ENCODE results near the gene LITAFD.
"Not testable (repeated sequence)": the region's sequence is repeated elsewhere in the genome, so short reads cannot be mapped to it uniquely, and the experiment has no call there.

Gene LITAFD

DNA sequence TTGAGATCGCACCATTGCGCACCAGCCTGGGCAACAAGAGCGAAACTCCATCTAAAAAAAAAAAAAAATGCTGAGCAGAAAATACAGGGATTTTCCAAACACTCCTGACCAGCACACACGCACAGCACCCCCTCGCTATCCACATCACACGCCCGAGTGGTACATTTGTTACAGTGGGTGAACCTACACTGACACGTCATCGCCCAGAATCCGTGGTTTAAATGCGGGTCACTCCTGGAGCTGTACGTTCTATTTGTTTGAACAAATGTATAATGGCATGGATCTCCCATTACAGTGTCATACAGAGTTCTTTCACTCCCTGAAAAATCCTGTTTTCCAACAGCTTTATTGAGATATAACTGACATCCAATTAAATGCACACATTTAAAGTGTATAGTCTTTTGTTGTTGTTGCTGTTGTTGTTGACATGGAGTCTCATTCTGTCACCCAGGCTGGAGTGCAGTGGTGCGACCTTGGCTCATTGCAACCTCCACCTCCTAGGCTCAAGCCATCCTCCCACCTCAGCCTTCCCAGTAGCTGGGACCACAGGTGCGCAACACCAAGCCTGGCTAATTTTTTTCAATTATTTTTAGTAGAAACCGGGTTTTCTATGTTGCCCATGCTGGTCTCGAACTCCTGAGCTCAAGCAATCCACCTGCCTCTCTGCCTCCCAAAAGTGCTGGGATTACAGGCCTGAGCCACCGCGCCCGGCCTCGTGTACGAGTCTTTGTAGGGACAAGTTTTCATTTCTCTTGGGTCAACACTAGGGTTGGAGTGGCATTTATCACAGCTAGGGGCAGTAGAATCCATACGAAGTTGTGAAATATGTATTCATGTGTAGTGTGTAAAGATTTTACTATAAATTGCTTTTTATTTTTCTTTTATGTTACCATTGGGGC is 8.9 kb upstream of the LITAFD start:
- DNase-seq (ENCODE audit: low read depth in 2 of 2): no peak

DNA sequence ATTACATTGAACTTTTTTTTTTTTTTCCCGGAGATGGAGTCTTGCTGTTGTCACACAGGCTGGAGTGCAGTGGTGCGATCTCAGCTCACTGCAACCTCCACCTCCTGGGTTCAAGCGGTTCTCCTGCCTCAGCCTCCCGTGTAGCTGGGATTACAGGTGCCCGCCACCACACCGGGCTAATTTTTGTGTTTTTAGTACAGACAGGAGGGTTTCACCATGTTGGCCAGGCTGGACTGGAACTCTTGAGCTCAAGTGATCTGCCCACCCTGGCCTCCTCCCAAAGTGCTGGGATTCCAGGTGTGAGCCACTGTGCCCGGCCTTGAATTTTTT is 8.3 kb upstream of the LITAFD start:
- DNase-seq (ENCODE audit: low read depth in 2 of 2): not testable (repeated sequence)

DNA sequence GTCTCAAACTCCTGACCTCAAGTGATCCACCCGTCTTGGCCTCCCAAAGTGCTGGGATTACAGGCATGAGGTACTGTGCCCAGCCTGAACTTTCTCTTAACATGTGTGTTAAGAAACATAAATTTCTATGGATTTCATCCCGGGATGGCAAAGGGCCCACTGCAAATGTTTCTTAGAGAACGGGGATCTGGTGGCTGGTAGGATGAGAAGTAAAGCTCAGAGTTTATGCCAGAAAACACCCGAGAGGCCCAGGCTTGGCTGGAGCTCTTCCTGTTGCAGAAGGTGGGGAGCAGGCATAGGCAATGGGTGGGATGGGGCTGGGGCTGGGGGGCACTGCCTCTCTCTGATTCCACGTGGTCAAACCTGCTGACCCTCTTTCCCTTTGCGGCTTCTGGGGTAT is 7.8 kb upstream of the LITAFD start:
- DNase-seq (ENCODE audit: low read depth in 2 of 2): no peak

DNA sequence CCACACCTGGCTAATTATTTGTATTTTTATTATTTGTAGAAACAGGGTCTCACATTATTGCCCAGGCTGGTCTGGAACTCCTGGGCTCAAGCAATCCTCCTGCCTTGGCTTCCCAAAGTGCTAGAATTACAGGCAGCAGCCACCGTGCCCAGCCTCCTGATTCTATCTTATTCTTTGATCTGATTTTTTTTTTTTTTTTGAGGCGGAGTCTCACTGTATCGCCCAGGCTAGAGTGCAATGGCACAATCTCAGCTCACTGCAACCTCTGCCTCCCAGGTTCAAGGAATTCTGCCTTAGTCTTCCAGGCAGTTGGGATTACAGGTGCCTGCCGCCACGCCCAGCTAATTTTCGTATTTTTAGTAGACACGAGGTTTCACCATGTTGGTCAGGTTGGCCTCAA is 6.8 kb upstream of the LITAFD start:
- not testable (repeated sequence) for DNase-seq (ENCODE audit: low read depth in 2 of 2)

DNA sequence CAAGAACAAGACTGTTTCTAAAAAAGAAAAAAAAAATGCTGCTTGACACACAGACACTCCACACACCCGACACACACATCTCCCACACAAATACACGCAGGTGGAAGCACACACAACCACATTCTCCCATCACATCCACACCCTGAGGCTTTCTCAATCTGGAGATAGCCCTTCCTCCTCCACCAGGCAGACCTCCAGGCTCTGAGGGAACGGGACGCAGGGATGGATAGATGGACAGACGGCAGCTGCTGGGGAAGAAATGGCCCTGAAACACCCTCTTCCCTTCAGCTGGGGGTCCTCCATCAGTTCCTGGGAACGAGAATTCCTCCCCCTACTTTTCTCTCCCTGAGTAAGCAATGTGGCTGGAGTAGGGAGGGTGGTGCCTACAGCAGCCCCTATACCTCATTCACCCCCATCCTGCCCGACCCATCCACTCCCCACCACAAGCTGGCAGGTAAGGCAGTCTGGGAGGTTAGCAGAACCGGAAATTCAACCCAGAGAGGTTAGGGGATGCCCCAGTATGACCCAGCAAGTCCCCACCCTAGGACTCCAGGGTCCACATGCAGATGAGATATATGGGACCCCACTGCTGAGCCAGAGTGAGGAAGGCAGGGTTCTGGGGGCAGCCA is 4.1 kb upstream of the LITAFD start:
- no peak for DNase-seq (ENCODE audit: low read depth in 2 of 2)

DNA sequence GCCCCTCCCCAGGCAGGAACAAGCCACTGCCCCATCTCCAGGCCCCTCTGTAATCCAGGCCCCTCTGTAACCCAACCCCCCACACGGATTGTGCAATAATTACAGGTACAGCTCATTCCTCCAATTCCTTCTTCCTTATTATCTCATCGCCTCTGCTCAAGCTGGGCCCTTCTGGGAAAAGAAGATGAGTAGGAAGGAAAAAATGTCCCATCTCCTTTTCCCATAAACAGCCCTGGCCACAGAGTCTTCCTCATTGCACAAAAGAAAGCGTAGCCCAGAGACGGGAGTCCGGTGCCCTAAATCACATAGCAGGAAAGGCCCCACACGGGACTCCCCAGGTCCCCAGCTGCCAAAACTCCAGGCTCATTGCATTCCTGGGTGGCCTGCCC is 3.6 kb upstream of the LITAFD start:
- no peak for DNase-seq (ENCODE audit: low read depth in 2 of 2)

DNA sequence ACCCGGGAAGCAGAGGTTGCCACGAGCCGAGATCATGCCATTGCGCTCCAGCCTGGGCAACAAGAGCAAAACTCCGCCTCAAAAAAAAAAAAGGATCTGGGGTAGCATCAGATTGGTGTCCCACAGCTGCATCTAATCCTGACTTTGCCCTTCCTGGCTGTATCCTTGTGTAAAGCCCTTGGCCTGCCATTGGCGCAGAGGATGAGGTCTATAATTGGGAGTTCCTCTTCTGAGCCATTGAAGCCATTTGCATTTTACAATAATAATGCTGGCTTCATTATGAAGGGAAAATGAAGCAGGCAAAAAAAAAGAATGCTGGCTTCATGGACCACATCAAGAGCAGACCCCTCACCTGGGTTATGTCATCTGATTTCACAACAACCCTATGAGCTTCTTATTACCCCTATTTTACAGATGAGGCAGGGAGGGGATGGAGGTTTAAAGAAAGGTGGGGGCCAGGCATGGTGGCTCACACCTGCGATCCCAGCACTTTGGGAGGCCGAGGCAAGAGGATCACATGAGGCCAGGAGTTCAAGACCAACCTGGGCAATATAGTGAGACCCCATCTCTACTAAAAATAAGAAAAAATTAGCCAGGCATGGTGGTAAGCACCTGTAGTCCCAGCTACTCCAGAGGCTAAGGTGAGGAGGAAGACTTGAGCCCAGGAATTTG is 1.2 kb upstream of the LITAFD start:
- no peak for DNase-seq (ENCODE audit: low read depth in 2 of 2)

DNA sequence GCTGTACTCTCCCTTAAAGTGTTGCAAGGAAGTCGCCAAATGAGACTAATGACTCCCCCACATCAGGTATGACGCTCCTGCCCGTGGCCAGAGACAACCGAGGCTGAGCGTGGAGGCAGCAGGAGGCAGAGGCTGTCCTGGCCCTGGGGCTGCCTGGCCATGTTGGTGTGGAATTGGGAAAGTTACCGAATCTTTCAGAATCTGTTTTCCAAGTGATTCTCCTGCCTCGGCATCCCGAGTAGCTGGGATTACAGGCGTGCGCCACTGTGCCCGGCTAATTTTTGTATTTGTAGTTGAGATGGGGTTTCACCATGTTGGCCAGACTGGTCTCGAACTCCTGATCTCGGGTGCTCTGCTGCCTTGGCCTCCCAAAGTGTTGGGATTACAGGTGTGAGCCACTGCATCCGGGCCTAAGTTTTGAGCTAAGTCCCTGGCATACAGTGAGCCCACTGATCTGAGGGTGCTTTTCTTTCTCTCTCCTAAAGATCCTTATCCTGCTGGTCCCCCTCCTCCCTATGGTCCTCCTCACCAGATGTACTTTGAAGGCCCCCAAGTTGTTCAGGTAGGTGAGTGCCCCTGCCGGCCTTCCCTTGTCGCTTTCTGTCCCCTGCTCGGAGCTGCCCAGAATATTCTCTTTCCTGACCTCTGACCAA is 700 bp downstream of the LITAFD start:
- DNase-seq (ENCODE audit: low read depth in 2 of 2): no peak

DNA sequence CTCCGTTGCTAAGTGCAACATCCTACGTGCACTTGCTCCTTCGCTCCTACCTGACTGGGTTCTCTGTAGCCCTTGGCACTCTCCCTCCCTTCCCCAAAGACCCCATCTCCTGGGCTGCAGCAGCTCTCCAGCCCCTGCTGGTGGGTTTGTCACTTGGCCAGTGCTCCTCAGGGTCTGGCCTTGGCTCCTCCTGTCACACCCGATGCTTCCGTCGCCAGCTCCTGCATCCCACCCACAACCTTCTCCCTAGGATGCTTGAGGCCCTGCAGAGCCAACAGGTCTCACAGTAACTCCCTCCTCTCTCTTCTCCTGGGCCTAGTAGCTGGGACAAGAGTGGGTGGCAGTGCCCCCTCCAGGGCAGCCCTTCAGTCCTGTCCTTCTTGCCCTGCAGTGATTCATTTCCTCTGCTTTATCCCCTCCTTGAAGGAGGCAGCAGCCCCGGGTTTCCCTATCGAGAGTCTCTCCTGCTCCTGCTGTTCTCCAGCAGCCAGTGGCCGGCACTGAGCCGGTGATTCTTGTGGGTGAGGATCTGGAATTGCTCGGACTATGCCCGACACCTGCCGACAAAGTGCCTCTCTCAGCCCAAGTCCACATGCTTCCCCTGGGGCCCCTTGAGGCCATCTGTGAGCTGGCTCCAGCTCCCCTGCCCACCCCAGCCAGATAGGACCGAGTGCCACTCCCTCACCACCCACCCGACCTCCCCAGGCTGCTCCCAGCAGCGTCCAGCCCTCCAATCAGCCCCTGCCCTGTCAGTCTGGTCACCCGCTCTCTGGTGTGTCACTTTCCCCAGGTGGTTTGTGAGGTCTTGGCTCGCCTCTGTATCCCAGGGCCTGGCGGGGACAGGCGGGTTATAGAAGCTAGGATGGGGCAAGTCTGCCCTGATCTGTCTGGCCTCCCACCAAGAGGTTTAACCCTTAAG is 3.8 kb downstream of the LITAFD start:
- DNase-seq (ENCODE audit: low read depth in 2 of 2): no peak

DNA sequence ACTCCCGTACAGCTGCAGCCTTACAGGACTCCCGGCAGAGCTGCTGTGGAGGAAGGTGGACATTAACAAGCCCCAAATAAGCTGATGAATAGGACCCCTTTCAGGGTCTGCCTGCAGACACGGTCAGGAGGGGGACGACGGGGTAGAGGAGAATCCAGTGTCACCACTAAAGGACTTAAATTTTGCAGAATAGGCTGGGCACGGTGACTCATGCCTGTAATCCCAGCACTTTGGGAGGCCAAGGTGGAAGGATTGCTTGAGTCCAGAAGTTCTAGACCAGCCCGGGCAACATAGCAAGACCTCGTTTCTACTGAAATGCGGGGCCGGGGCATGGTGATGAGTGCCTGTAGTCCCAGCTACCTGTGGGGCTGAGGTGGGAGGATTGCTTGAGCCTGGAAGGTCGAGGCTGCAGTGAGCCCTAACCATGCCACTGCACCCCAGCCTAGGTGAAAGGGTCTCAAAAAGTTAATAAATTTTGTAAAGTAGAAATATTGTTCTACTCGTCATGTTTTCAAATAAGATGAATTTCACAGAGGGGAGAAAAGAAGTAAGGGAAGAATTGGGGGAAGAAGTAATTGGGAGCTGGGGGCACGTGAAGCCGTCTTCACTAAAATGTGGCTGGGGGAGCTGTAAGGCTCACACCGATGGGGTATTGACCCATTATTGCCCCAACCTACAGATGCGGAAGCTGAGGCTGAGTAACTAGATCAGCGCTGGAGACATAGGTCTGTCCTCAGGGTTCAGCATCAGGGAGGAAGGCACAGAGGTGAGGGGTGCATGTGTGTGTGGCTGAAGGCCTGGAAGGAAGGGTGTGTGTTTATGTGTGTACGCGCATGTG is 4.7 kb downstream of the LITAFD start:
- DNase-seq (ENCODE audit: low read depth in 2 of 2): no peak

DNA sequence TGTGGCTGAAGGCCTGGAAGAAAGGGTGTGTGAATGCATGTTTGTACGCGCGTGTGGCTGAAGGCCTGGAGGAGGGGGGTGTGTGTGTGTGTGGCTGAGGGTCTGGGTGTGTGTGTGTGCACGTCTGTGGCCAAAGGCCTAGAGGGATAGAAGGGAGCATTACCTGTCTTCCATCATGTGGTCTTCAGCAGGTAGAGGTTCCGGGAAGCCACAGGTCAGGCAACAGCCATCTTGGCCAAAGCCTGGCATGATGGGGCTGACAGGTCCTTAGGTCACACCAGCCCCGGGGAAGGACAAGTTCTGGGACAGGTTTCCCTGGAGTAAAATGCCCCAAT is 5.2 kb downstream of the LITAFD start:
- DNase-seq (ENCODE audit: low read depth in 2 of 2): no peak

DNA sequence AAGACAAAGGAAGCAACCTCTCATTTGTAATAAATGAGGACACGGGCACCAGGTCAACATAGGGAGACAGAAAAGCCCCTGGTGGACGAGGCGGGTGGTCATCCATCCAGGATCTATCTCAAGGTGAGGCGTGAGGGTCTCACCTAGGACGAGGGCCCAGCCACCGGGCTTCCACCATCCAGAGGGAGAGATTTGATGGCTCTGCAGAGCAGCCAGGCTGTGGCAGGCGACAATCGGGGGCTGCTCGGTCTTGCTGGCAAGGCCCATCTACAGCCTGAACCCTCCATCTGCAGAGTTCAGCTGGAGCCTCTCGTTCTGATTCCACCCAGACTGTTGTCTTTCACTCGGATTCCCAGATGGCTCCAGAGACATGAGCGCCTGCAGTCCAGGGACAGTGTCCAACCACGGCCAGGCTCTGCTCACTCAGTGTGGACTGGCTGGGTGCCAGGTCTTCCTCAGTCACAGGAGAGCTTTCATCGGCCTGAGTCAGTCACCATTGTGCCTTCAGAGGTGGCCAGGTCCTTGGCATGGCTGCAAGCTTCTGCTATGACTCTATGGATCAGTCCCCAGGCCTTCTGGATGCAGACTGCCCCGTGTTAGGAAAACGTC is 5.9 kb downstream of the LITAFD start:
- no peak for DNase-seq (ENCODE audit: low read depth in 2 of 2)

DNA sequence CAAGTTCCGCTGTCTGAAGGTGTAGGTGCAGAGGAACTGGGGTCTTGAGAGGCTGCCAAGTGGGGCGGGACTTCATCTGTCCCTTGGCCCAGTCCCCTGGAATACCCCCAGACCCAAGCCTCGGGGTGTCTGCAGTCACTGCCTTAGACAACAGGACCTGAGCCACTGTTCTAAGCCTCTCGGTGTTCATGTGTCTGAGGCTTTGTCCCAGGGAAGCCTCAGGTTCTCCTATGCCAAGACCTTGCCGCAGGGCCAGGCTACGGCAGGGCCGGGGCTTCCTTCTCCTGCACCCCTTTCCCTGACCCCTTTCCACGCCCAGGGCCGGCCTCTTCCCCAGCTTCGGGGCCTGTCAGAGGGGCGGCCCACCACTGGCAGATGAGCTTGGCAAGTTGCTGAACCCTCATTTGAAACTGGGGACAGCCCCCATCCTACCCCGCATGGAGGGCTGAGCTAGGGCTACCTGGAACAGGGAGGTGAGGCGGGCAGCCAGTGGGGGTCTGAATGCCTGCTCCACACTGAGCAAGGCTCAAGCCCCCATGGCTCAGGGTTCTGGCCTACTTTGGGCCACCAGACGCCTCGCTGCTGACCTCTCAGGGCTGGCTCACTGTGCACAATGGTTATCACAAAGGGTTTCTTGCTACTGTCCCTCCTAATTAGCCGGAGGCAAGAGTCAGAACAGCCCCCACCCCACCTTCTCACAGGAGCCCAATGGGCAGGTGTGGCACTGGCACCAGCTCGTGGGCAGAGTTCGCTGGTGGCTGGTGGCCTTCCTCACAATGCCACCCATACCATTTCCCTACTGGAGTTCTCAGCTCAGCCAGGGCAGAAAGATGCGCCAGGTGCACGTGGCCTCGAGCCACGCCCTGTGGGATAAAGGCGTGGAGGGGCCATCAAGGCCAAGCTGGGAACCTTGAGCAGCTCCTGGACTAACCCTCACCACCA is 7.1 kb downstream of the LITAFD start:
- no peak for DNase-seq (ENCODE audit: low read depth in 2 of 2)

DNA sequence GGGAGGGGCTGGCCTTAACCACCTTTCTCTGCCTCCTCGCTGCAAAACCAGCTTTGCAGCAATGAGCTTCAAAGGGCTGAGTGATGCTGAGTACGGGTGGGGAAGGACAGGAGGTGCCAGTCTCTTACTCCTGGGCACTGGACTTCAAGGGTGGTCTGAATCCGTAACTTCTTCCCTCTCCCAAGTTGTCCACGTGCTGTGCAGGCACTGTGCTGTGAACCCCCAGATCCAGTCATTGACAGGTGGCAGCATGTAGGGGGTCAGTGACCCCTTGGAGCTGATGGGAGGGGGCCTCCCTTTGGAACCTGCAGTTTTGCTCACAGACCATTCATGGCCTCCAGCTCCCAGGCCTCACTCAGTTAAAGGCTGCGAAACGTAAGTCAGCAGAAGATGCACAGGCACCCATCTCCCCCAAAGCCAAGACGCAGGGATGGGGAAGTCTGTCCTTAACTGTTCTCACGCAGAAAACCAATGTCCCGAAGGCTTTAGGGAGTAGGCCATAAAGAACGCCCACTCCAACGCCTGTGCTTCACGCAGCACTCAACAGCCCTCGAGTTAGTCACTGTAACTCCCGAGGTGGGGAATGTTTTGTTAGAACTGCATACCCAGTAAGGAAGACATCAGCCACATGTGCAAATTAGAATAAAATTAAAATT is 7.9 kb downstream of the LITAFD start:
- DNase-seq (ENCODE audit: low read depth in 2 of 2): no peak

DNA sequence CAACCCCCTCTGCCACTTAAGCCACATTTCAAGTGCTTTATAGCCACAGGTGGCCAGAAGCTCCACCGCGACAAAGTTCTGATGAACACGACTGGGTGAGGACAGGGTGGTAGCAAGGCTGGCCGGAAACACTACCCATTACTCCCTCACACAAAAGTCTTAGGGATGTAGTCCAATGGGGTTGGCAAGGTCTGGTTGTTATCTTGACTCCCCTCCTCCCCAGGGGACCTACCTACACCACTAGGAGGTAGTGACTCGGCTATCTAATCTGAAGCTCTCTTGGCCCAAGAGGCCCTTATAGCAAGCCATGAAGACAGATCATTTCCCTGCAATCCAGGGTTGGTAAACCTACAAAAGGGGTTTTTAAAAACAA is 8.4 kb downstream of the LITAFD start:
- DNase-seq (ENCODE audit: low read depth in 2 of 2): no peak

DNA sequence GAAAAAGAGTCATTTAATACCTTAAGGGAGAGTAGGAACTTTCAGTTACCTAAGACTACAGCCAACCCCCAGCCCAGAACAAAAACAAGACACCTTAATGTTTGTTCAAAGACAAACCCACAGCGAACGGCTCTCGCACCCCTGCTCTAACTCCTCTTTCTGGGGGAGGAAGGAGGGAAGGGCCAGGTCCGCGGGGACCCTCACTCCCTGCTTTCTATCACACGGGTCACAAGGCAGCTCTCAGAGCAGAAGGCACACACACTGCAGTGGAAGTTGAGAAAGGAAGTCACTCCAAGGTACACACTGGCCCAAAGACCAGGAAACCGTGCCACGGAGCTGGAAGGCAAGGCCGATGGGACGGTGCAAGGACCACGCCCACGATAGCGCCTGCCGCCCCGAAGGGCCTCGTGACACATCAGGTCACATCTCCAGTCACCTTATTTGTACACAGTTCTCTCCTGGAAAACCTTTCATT is 10.0 kb downstream of the LITAFD start:
- DNase-seq (ENCODE audit: low read depth in 2 of 2): no peak

DNA sequence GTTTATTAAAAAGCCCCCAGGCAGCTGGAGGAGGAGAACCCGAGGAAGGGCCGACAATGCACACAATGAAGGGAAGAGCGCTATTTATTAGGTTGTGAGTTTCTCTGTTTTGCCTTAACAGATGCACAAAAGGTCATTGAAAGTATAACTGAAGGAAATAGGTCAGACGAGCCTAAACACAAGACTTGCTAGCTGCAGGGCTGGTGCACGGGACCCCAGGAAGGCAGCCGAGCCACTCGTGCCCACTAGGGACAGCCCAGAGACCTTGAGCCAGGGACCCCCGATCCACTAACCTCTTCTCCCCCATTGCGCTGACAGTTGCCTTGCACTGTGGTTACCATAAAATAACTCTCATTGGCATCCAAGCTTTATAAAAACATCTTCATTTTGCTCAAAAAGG is 11.3 kb downstream of the LITAFD start:
- DNase-seq (ENCODE audit: low read depth in 2 of 2): no peak

DNA sequence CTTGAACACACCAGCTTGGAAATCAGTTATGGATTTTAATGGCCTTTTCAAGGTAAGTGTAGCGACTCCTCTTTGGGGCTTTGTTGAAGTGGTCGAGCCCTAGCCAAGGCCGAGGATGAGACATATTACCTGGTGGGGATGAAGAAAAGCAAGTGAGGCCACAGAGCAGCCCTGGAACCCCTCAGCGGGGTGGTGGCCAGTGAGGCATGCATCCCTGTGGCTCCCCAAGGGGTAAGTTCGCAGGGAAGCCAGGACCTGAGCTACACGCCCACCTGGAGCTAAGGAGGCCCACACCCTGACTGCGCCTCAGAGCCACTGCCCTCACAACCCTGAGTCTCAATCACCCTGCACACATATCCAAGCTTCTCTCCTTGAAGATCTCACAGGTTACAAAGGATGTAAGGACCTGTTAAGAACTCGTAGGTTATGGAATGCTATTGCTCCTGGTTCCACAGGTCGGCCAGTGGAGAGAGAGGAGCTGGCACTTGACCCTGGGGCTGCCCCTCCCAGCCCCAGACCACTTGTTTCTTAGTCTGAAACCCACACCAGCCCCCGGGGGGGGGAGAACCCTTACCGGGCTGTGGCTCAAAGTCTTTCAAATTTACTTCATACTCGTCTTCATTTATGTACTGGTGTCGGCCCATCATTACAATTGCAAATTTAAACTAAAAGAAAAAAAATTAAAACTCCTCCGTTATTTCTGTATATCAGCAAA is 12.0 kb downstream of the LITAFD start:
- no peak for DNase-seq (ENCODE audit: low read depth in 2 of 2)

Data from stimulated activated CD8-positive, alpha-beta memory T cell treated with anti-CD3 and anti-CD28 coated beads, Interleukin-2, amount 100 ng/mL, for 1 hour (primary cell).